GM23338 (cell line): ENCODE results near the gene TMIGD3.

Experiments
- CREB1 ChIP-seq: fragments of 250-450 bp; sonication (Bioruptor Pico); IDR thresholded peaks from 2 replicates; pipeline ENCODE4 v1.5.0; 2020; ENCODE audit warnings: low read depth, mild to moderate bottlenecking, moderate library complexity
- EZH2 ChIP-seq: fragments of 200-600 bp; sonication (generic); IDR thresholded peaks from one replicate; pipeline ENCODE4 v1.8.0; 2017; ENCODE audit warnings: antibody characterized with exemption, mild to moderate bottlenecking, low read depth; ENCODE audit not compliant: unreplicated experiment
- EZH2phosphoT487 ChIP-seq: fragments of 200-600 bp; sonication (generic); IDR thresholded peaks from one replicate; pipeline ENCODE4 v1.8.1; 2018; ENCODE audit warnings: antibody characterized with exemption; ENCODE audit not compliant: unreplicated experiment
- JUNB ChIP-seq: IDR thresholded peaks from one replicate; pipeline ENCODE4 v1.6.1; 2016; ENCODE audit warnings: antibody characterized with exemption; ENCODE audit not compliant: unreplicated experiment
- POLR2AphosphoS5 ChIP-seq: IDR thresholded peaks from 2 replicates; pipeline ENCODE4 v1.6.1; 2016; ENCODE audit warnings: antibody characterized with exemption, low read depth
- ZNF331 ChIP-seq: fragments of 250-450 bp; sonication (Bioruptor Pico); IDR thresholded peaks from 2 replicates; pipeline ENCODE4 v1.5.0; 2020; ENCODE audit warnings: low read depth, mild to moderate bottlenecking, moderate library complexity
- TF ChIP-seq, protein P1 (sequence below), 2 experiments: fragments of 200-600 bp in 1 of 2; sonication (generic) in 1 of 2; conservative IDR thresholded peaks; 2 replicates each; pipeline versions ENCODE4 v1.5.1 to v1.6.1; 2016 to 2017; ENCODE audit warnings: antibody characterized with exemption in 2 of 2, low read depth in 2 of 2, mild to moderate bottlenecking in 2 of 2, moderate library complexity in 1 of 2
- TF ChIP-seq, protein P2 (sequence below): IDR thresholded peaks from 2 replicates; pipeline ENCODE4 v1.6.1; 2016; ENCODE audit warnings: antibody characterized with exemption
- TF ChIP-seq, protein P3 (sequence below): IDR thresholded peaks from one replicate; pipeline ENCODE4 v1.6.1; 2018; ENCODE audit warnings: antibody characterized with exemption; ENCODE audit not compliant: unreplicated experiment

DNA sequence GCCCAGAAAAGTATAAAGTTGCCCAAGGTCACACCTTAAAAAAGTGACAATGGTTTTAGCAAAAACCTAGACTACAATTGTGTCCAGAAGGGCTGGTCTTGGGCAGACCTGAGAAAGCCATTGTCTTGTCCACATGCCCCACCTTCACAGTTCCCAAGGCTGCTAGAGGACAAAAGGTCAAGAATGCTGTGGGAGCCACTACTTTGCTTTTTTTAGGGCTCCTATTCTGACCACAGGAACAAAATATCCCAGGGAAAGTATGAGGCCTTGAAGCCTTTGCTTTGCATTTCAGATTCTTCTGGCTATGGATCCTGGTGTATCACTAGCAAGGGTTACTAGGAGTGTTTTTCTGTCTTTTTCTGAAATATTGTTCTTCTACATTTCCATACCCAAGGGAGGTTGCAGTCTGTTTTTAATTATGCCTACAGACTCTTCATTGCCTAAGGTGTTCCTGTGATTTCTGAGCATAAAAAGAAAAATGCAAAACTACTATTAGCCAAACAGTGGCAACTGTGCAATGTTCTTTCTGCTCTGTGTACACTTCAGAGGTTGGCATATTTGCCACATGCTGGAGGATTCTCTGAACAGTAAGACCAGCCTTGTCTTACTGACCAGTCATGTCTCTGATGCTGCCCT, 18.9 kb downstream of the TMIGD3 start:
- TF ChIP-seq, protein P1, sequence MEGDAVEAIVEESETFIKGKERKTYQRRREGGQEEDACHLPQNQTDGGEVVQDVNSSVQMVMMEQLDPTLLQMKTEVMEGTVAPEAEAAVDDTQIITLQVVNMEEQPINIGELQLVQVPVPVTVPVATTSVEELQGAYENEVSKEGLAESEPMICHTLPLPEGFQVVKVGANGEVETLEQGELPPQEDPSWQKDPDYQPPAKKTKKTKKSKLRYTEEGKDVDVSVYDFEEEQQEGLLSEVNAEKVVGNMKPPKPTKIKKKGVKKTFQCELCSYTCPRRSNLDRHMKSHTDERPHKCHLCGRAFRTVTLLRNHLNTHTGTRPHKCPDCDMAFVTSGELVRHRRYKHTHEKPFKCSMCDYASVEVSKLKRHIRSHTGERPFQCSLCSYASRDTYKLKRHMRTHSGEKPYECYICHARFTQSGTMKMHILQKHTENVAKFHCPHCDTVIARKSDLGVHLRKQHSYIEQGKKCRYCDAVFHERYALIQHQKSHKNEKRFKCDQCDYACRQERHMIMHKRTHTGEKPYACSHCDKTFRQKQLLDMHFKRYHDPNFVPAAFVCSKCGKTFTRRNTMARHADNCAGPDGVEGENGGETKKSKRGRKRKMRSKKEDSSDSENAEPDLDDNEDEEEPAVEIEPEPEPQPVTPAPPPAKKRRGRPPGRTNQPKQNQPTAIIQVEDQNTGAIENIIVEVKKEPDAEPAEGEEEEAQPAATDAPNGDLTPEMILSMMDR (conservative IDR thresholded peaks at IDR 0.05; ENCODE audit: low read depth in 2 of 2): no peak
- no peak for TF ChIP-seq EZH2phosphoT487
- no peak for TF ChIP-seq POLR2AphosphoS5
- TF ChIP-seq, protein P2, sequence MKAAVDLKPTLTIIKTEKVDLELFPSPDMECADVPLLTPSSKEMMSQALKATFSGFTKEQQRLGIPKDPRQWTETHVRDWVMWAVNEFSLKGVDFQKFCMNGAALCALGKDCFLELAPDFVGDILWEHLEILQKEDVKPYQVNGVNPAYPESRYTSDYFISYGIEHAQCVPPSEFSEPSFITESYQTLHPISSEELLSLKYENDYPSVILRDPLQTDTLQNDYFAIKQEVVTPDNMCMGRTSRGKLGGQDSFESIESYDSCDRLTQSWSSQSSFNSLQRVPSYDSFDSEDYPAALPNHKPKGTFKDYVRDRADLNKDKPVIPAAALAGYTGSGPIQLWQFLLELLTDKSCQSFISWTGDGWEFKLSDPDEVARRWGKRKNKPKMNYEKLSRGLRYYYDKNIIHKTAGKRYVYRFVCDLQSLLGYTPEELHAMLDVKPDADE: no peak
- TF ChIP-seq, protein P3, sequence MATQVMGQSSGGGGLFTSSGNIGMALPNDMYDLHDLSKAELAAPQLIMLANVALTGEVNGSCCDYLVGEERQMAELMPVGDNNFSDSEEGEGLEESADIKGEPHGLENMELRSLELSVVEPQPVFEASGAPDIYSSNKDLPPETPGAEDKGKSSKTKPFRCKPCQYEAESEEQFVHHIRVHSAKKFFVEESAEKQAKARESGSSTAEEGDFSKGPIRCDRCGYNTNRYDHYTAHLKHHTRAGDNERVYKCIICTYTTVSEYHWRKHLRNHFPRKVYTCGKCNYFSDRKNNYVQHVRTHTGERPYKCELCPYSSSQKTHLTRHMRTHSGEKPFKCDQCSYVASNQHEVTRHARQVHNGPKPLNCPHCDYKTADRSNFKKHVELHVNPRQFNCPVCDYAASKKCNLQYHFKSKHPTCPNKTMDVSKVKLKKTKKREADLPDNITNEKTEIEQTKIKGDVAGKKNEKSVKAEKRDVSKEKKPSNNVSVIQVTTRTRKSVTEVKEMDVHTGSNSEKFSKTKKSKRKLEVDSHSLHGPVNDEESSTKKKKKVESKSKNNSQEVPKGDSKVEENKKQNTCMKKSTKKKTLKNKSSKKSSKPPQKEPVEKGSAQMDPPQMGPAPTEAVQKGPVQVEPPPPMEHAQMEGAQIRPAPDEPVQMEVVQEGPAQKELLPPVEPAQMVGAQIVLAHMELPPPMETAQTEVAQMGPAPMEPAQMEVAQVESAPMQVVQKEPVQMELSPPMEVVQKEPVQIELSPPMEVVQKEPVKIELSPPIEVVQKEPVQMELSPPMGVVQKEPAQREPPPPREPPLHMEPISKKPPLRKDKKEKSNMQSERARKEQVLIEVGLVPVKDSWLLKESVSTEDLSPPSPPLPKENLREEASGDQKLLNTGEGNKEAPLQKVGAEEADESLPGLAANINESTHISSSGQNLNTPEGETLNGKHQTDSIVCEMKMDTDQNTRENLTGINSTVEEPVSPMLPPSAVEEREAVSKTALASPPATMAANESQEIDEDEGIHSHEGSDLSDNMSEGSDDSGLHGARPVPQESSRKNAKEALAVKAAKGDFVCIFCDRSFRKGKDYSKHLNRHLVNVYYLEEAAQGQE: no peak
- TF ChIP-seq EZH2: no peak
- no peak for TF ChIP-seq CREB1 (CRISPR knock-in tag)
- no peak for TF ChIP-seq ZNF331 (CRISPR knock-in tag)
- TF ChIP-seq JUNB: no peak
